Spleen (tissue), 11 donors: ENCODE results near the gene PLXNA2. TPM values are rescaled to one million over a fixed set of nuclear protein-coding genes. Genes with fewer than 3 reads are reported as not detected.

Source experiments
- DNase-seq: peaks from one replicate; pipeline ENCODE4 v3.0.0-alpha.2; 2020
- H3K27ac ChIP-seq, 8 donors: fragments of 200-600 bp; sonication (generic) in 7 of 8; 1 replicate in 4 of 8; 2 replicates in 4 of 8; pipeline versions ENCODE4 v1.5.0 to v1.8.0; 2016 to 2021; ENCODE audit warnings: inconsistent platforms in 4 of 8, mild to moderate bottlenecking in 4 of 8, moderate library complexity in 1 of 8
- H3K27me3 ChIP-seq, 7 donors: fragments of 200-600 bp; sonication (generic) in 6 of 7; replicated peaks in 1 of 7; 1 replicate in 4 of 7; 2 replicates in 3 of 7; pipeline versions ENCODE4 v1.5.0 to v1.8.0; 2016 to 2021; ENCODE audit warnings: inconsistent platforms in 3 of 7, mild to moderate bottlenecking in 1 of 7
- H3K36me3 ChIP-seq, 6 donors: fragments of 200-600 bp; sonication (generic) in 5 of 6; 1 replicate in 4 of 6; 2 replicates in 2 of 6; pipeline versions ENCODE4 v1.5.0 to v1.8.0; 2016 to 2021; ENCODE audit warnings: inconsistent platforms in 2 of 6
- H3K4me1 ChIP-seq, 6 donors: fragments of 200-600 bp; sonication (generic) in 5 of 6; 1 replicate in 3 of 6; 2 replicates in 3 of 6; pipeline versions ENCODE4 v1.5.0 to v1.8.0; 2016 to 2021; ENCODE audit warnings: inconsistent platforms in 3 of 6
- H3K4me3 ChIP-seq, 8 donors: fragments of 200-600 bp; sonication (generic) in 7 of 8; 1 replicate in 4 of 8; 2 replicates in 4 of 8; pipeline versions ENCODE4 v1.5.0 to v1.8.0; 2016 to 2021; ENCODE audit warnings: inconsistent platforms in 4 of 8, mild to moderate bottlenecking in 4 of 8, moderate library complexity in 2 of 8
- H3K9me3 ChIP-seq, 8 donors: fragments of 200-600 bp; sonication (generic) in 7 of 8; 1 replicate in 4 of 8; 2 replicates in 4 of 8; pipeline versions ENCODE4 v1.5.0 to v1.8.0; 2016 to 2021; ENCODE audit warnings: inconsistent platforms in 4 of 8
- CTCF ChIP-seq, 11 experiments: fragments of 200-600 bp in 7 of 11; fragments of 450-650 bp in 4 of 11; sonication (generic) in 4 of 11; IDR thresholded peaks in 8 of 11; conservative IDR thresholded peaks in 3 of 11; 1 replicate in 7 of 11; 2 replicates in 4 of 11; pipeline versions ENCODE4 v1.4.0 to v1.8.0; 2016 to 2021; ENCODE audit warnings: antibody characterized with exemption in 11 of 11, inconsistent platforms in 4 of 11, mild to moderate bottlenecking in 1 of 11
- POLR2A ChIP-seq, 3 donors: fragments of 450-650 bp; IDR thresholded peaks; one replicate each; pipeline ENCODE4 v1.5.1; 2017; ENCODE audit warnings: antibody characterized with exemption in 3 of 3, mild to moderate bottlenecking in 1 of 3
- POLR2AphosphoS5 ChIP-seq, 3 donors: sonication (generic); formaldehyde crosslinking; IDR thresholded peaks; one replicate each; pipeline ENCODE4 v1.5.1; 2017; ENCODE audit warnings: antibody characterized with exemption in 3 of 3
- WGBS, 5 donors: extraction: QIAGEN DNeasy Blood & Tissue Kit in 3 of 5; methylation state at CpG; one replicate each; pipeline versions ENCODE4 v1.1.5 to v1.1.7; 2013 to 2018; 5-methylcytosine and 5-hydroxymethylcytosine counted together
- intact Hi-C: fragments of 100-400 bp; cut with DNase I; formaldehyde crosslinking; loops from one replicate; pipeline ENCODE4 v1.15.0; 2023; ENCODE audit warnings: low total_unique reads
- polyA plus RNA-seq, 3 donors: library from polyadenylated mRNA; stranded (reverse); fragments of 200-250 nt; gene quantifications; one replicate each; pipeline ENCODE4 v1.2.1, GENCODE V29; 2013
- total RNA-seq, 7 donors: library from RNA; depleted of rRNA in 3 of 7; stranded (reverse); fragments of >200 nt in 3 of 7; fragmentation: NEBNext Ultra II Directional in 4 of 7; extraction: Animal tissue kit (Norgen Biotek cat#: 25700) in 4 of 7; gene quantifications; one replicate each; pipeline versions ENCODE4 v1.1.0 to v1.2.1, GENCODE V29; 2016 to 2021
- donor health status: healthy with polysubstance abuse.
- donor health status: DM: no; HTN: no; CAD: no; lungs with moderate emphysema.
- donor health status: DM: no; HTN: no; CAD: no.
- donor health status: Bipolar disorder and iron deficiency.
- donor health status: healthy.
- donor health status: DM: no; HTN: no; CAD: no.
- donor health status: DM: yes; HTN: yes; CAD: no.

PLXNA2 gene
- total and polyA plus RNA-seq, 10 donors: 0.93 to 16.9 (median 7.0) TPM

- 73 to 95% (median 88%) methylated on average over 8 of the region's 8 CpGs for WGBS, 5 donors
- no peak overlapping the region for H3K4me3 ChIP-seq
- no peaks in the 10 kb centered on the region for H3K36me3 ChIP-seq
- no peak for TF ChIP-seq CTCF (IDR thresholded peaks at IDR 0.05 in 8 of 11, conservative IDR thresholded peaks at IDR 0.05 in 3 of 11)
- TF ChIP-seq POLR2A (IDR thresholded peaks at IDR 0.05): no peak
- no peak for TF ChIP-seq POLR2AphosphoS5 (IDR thresholded peaks at IDR 0.05)
- intact Hi-C loops: no loop called here
- H3K27ac ChIP-seq: no peak overlapping the region
- no peak for DNase-seq
- peaks cover 0 to 10% (median 0%) of the 10 kb centered on the region in 7 donors for H3K27me3 ChIP-seq
- no peaks in the 10 kb centered on the region for H3K9me3 ChIP-seq
- H3K4me1 ChIP-seq: no peaks in the 10 kb centered on the region
Measured at GRCh38 chr1:208169081-208169879, 74.9 kb downstream of the PLXNA2 start.

DNA sequence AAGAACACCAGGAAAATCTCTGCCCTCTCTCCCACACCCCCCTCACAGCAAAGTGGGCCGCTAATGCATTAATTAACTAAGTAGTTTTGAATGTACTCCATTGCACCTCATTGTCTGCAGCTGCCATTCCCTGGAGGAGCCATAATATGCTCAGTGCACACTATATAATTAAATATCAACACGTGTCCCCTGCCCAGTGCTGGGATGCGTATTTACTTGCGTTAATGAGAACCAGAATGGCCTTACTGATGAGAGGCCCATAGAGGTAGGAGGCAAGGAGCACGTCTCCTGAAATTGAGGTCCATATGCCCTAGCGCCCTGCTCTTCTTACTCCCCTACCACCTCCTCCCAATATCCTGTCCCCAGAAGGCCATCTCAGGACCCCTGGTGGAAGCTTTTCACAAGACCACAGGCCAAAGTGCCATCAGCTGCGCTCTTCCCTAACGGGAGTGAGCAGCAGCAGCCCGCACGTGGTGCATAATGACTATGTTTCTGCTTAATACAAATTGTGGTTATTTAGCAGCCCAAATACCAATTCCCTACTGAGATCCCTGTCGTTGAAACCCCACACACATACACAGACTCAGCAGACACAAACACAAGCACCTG lies 76.8 kb downstream of the PLXNA2 start:
- WGBS, 5 donors: 81 to 86% (median 84%) methylated on average over 11 of the region's 11 CpGs
- TF ChIP-seq POLR2A (IDR thresholded peaks at IDR 0.05): no peak
- no peak for TF ChIP-seq POLR2AphosphoS5 (IDR thresholded peaks at IDR 0.05)
- TF ChIP-seq CTCF (IDR thresholded peaks at IDR 0.05 in 8 of 11, conservative IDR thresholded peaks at IDR 0.05 in 3 of 11): no peak
- Histone ChIP-seq H3K27me3 (peaks cover 0 to 22% (median 0%) of the 10 kb centered on the region in 7 donors), H3K4me3 (no peak overlapping the region), H3K4me1 (no peaks in the 10 kb centered on the region), H3K9me3 (no peaks in the 10 kb centered on the region), H3K27ac (no peak overlapping the region), H3K36me3 (no peaks in the 10 kb centered on the region)
- DNase-seq: no peak
- intact Hi-C loops: no loop called here

GRCh38 chr1:208166340-208167138 lies 77.6 kb downstream of the PLXNA2 start:
- Histone ChIP-seq H3K4me3 (no peak overlapping the region), H3K36me3 (no peaks in the 10 kb centered on the region), H3K9me3 (no peaks in the 10 kb centered on the region), H3K27me3 (peaks cover 0 to 22% (median 0%) of the 10 kb centered on the region in 7 donors), H3K27ac (no peak overlapping the region), H3K4me1 (peaks cover 0 to 6% (median 0%) of the 10 kb centered on the region in 6 donors)
- DNase-seq: no peak
- TF ChIP-seq POLR2A (IDR thresholded peaks at IDR 0.05) (no peak), POLR2AphosphoS5 (IDR thresholded peaks at IDR 0.05) (no peak), CTCF (IDR thresholded peaks at IDR 0.05 in 8 of 11, conservative IDR thresholded peaks at IDR 0.05 in 3 of 11) (no peak)
- intact Hi-C loops: no loop called here
- WGBS, 5 donors: 78 to 90% (median 86%) methylated on average over 4 of the region's 4 CpGs
